GM20000 (cell line): ENCODE data around the gene ENPP1.

Experiments used
- DNase-seq: peaks from one replicate; pipeline ENCODE4 v3.0.0; 2012; ENCODE audit warnings: low spot score
- TF ChIP-seq, protein P1 (sequence below): IDR thresholded peaks from 2 replicates; pipeline ENCODE4 v1.5.1; 2012; ENCODE audit warnings: mild to moderate bottlenecking, control low read depth; ENCODE audit errors: extremely low read depth, missing control alignments

The ENPP1 gene

DNA sequence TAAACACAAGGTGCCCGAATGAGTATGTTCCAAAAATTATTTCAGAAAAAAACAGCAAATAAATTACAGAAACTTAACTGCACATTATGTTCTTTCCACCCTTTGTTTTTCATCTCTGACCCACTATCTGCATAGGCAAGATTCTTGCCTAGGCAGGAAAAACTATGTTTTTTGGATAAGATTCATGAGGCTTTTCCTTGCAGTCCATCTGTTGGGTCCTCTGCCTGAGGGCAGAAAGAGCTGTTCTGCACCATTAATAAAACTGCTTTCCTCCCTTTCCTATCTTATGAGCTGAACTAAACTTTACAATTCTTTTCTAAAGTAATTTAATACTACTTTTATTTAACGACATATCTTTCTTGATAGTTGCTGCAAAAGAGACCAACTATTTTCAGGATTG is 21.1 kb downstream of the ENPP1 start:
- DNase-seq, result no peak
- TF ChIP-seq, protein P1, sequence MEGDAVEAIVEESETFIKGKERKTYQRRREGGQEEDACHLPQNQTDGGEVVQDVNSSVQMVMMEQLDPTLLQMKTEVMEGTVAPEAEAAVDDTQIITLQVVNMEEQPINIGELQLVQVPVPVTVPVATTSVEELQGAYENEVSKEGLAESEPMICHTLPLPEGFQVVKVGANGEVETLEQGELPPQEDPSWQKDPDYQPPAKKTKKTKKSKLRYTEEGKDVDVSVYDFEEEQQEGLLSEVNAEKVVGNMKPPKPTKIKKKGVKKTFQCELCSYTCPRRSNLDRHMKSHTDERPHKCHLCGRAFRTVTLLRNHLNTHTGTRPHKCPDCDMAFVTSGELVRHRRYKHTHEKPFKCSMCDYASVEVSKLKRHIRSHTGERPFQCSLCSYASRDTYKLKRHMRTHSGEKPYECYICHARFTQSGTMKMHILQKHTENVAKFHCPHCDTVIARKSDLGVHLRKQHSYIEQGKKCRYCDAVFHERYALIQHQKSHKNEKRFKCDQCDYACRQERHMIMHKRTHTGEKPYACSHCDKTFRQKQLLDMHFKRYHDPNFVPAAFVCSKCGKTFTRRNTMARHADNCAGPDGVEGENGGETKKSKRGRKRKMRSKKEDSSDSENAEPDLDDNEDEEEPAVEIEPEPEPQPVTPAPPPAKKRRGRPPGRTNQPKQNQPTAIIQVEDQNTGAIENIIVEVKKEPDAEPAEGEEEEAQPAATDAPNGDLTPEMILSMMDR, result no peak

DNA sequence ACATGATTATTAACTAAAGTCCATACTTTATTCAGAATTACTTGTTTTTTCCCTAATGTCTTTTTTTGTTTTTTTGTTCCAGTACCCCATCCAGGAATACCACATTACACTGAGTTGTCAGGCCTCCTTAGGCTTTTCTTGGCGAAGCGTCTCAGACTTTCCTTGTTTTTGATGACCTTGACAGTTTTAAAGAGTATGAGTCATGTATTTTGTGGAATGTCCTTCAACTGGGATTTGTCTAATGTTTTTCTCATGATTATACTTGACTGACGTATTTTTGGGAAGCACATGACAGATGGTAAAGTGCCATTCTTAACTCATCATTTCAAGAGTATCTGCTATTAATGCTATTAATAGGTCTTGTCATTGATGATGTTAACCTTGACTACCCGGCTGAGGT is 23.6 kb downstream of the ENPP1 start:
- TF ChIP-seq, protein P1, result no peak
- DNase-seq, result no peak

DNA sequence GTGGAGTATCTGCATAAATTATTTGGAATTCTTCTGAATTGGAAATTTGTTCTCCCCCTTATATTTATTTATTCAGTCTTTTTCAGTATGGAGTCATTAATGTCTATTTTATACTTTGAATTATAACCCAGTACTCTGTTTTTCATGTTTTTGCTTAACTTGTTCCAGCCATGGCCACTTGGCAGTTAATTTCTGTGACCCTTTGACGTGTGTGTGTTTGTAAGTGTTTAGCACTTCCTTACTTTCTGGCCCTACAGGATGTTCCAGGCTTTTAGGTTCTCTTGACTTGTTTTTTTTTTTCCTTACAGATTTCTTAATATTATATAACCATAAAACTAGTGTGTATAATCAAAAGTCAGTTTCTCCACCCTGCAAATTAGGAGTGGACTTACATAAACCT is 24.1 kb downstream of the ENPP1 start:
- TF ChIP-seq, protein P1, result no peak
- DNase-seq, result no peak

DNA sequence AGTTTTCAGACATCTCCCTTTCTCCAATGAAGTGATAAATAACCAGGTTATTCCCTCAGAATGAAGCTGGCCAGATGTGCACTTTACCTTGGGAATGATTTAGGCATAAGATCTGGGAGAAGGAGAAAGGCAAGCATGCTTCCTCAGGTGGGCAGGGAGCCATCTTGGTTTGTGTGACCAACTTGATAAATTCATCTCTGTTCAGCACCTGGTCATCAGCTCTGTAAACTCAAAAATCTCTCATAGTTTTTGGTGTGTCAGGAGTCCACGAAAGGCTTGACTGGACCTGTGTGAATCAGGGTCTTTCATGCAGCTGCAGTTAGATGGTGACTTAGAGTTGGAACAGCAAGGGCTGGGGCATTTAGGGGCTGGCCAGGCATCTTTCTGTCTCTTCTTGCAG is 24.5 kb downstream of the ENPP1 start:
- TF ChIP-seq, protein P1, result no peak
- no peak for DNase-seq

DNA sequence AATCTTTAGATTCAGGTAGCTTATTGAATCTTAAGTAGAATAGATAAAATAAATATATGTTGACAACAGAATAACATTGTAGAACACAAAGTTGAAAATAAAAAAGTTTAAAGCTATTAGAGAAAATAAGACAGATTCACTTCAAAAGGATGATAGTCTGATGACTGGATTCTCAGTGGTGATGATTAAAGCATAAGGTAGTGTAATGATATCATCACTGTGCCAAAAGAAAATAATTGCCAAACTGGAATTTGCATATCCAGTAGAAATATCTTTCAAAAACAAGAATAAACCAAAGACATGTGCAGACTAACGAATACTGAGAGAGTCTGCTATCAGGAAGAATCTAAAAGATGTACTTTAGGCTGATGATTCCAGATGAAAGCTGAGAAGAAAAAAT is 30.2 kb downstream of the ENPP1 start:
- no peak for DNase-seq
- TF ChIP-seq, protein P1, result no peak

DNA sequence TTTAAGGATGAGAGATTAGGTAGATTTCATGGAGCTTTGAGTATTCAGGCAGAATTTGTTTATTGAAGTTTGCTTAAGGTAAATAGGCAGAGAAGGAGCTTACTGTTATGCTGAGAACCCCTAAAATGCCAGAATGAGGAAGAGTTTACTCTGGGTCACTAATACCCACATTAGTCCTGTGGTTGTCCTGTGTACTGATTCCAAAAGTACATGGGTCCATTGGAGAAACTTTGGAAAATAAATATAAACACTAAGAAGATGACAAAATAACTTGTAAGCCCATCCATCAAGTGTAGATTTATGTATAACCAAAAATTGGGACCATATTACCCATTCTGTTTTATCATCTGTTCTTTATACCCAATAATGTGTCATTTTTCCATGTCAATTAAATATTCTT is 31.6 kb downstream of the ENPP1 start:
- TF ChIP-seq, protein P1, result no peak

DNA sequence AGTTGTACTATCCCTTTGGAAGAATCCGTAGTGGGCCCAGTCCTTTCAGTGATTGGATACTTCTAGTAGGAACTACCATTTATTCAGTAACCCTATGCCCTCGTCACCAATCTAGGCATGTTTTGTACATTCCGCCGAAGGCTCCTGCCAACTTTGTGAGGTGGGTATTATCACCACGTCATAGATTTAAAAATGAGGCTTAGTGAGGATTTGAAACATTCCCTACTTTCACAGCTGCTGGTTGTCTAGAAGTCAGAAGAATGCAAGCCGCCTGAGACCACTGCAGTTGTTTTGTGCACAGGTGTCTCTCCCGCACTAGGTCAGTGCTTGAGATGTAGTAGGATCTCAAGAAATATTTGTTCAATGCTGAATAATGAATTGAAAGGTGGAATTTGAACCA is 32.6 kb downstream of the ENPP1 start:
- TF ChIP-seq, protein P1, result no peak
- no peak for DNase-seq

More for the DNA sequence above, 31.6 kb downstream of the ENPP1 start:
- DNase-seq, result no peak
